Skeletal muscle satellite cell (primary cell): Measurements from ENCODE around the gene NFIX.

Source experiments
- H3K27me3 ChIP-seq: 2 replicates; pipeline ENCODE4 v1.7.0; 2013; ENCODE audit warnings: low read length; ENCODE audit not compliant: control insufficient read depth, insufficient read depth
- H3K36me3 ChIP-seq: 2 replicates; pipeline ENCODE4 v1.7.0; 2013; ENCODE audit warnings: mild to moderate bottlenecking, control low read depth, low read length; ENCODE audit not compliant: insufficient read depth
- H3K4me1 ChIP-seq: 2 replicates; pipeline ENCODE4 v1.7.0; 2013; ENCODE audit warnings: low read length; ENCODE audit not compliant: control insufficient read depth, insufficient read depth
- H3K4me2 ChIP-seq: 2 replicates; pipeline ENCODE4 v1.7.0; 2013; ENCODE audit warnings: mild to moderate bottlenecking, low read length
- H3K4me3 ChIP-seq: 2 replicates; pipeline ENCODE4 v1.7.0; 2013; ENCODE audit warnings: low read length
- H3K9ac ChIP-seq: 2 replicates; pipeline ENCODE4 v1.7.0; 2013; ENCODE audit warnings: mild to moderate bottlenecking, low read depth, low read length, moderate library complexity
- H3K9me3 ChIP-seq: replicated peaks from 2 replicates; pipeline ENCODE4 v1.7.0; 2013; ENCODE audit warnings: mild to moderate bottlenecking, control low read depth, low read length

NFIX gene

GRCh38 chr19:13022111-13022858 lies 27.0 kb downstream of the NFIX start:
- Histone ChIP-seq H3K4me3 (peak overlapping the region; percentile 75), H3K36me3 (peaks cover 4% of the 10 kb centered on the region), H3K9ac (peak overlapping the region; percentile 85)

GRCh38 chr19:13022859-13023636 lies 27.8 kb downstream of the NFIX start:
- Histone ChIP-seq H3K4me3 (peak overlapping the region; percentile 75), H3K36me3 (peaks cover 9% of the 10 kb centered on the region), H3K4me2 (peak overlapping the region; percentile 98), H3K9me3 (no peaks in the 10 kb centered on the region), H3K9ac (peak overlapping the region; percentile 85), H3K4me1 (peaks cover 83% of the 10 kb centered on the region), H3K27me3 (no peaks in the 10 kb centered on the region)

More at GRCh38 chr19:13022111-13022858, 27.0 kb downstream of the NFIX start:
- Histone ChIP-seq H3K9me3 (no peaks in the 10 kb centered on the region), H3K4me2 (peak overlapping the region; percentile 98), H3K4me1 (peaks cover 83% of the 10 kb centered on the region), H3K27me3 (no peaks in the 10 kb centered on the region)

GRCh38 chr19:13023656-13024055 lies 28.4 kb downstream of the NFIX start:
- H3K9me3 ChIP-seq = no peaks in the 10 kb centered on the region
- peak overlapping the region; percentile 85 for H3K9ac ChIP-seq
- peak overlapping the region; percentile 98 for H3K4me2 ChIP-seq
- H3K4me1 ChIP-seq = peaks cover 83% of the 10 kb centered on the region
- no peaks in the 10 kb centered on the region for H3K27me3 ChIP-seq
- peaks cover 15% of the 10 kb centered on the region for H3K36me3 ChIP-seq
- peak overlapping the region; percentile 75 for H3K4me3 ChIP-seq

- Histone ChIP-seq H3K36me3 (peaks cover 19% of the 10 kb centered on the region), H3K4me3 (peak overlapping the region; percentile 75), H3K4me2 (peak overlapping the region; percentile 98), H3K9me3 (no peaks in the 10 kb centered on the region), H3K9ac (peak overlapping the region; percentile 85), H3K4me1 (peaks cover 83% of the 10 kb centered on the region), H3K27me3 (no peaks in the 10 kb centered on the region)
These were observed 29.1 kb downstream of the NFIX start for GRCh38 chr19:13024126-13024950.

- Histone ChIP-seq H3K36me3 (peaks cover 20% of the 10 kb centered on the region), H3K4me2 (peak overlapping the region; percentile 98), H3K9me3 (no peaks in the 10 kb centered on the region), H3K9ac (peak overlapping the region; percentile 85), H3K4me1 (peaks cover 83% of the 10 kb centered on the region), H3K27me3 (no peaks in the 10 kb centered on the region), H3K4me3 (peak overlapping the region; percentile 75)
These were observed 29.8 kb downstream of the NFIX start for GRCh38 chr19:13024951-13025697.

GRCh38 chr19:13025819-13026456 lies 30.7 kb downstream of the NFIX start:
- Histone ChIP-seq H3K9ac (peak overlapping the region; percentile 85), H3K36me3 (peaks cover 28% of the 10 kb centered on the region), H3K4me1 (peaks cover 84% of the 10 kb centered on the region), H3K4me2 (peak overlapping the region; percentile 98), H3K9me3 (no peaks in the 10 kb centered on the region), H3K4me3 (peak overlapping the region; percentile 75), H3K27me3 (no peaks in the 10 kb centered on the region)

- H3K27me3 ChIP-seq = no peaks in the 10 kb centered on the region
- peak overlapping the region; percentile 75 for H3K4me3 ChIP-seq
- H3K9me3 ChIP-seq = no peaks in the 10 kb centered on the region
- H3K9ac ChIP-seq = peak overlapping the region; percentile 85
- peaks cover 31% of the 10 kb centered on the region for H3K36me3 ChIP-seq
- peak overlapping the region; percentile 98 for H3K4me2 ChIP-seq
- peaks cover 84% of the 10 kb centered on the region for H3K4me1 ChIP-seq
These were observed 31.4 kb downstream of the NFIX start for GRCh38 chr19:13026462-13027370.

GRCh38 chr19:13027557-13027956 lies 32.3 kb downstream of the NFIX start:
- H3K4me1 ChIP-seq = peaks cover 84% of the 10 kb centered on the region

GRCh38 chr19:13028027-13028426 lies 32.8 kb downstream of the NFIX start:
- H3K4me3 ChIP-seq = peak overlapping the region; percentile 75
- peak overlapping the region; percentile 98 for H3K4me2 ChIP-seq
- peak overlapping the region; percentile 85 for H3K9ac ChIP-seq
- no peaks in the 10 kb centered on the region for H3K27me3 ChIP-seq
- H3K36me3 ChIP-seq = peaks cover 35% of the 10 kb centered on the region
- H3K9me3 ChIP-seq = no peaks in the 10 kb centered on the region
- peaks cover 88% of the 10 kb centered on the region for H3K4me1 ChIP-seq

More at GRCh38 chr19:13027557-13027956, 32.3 kb downstream of the NFIX start:
- peak overlapping the region; percentile 75 for H3K4me3 ChIP-seq
- peak overlapping the region; percentile 85 for H3K9ac ChIP-seq
- no peaks in the 10 kb centered on the region for H3K27me3 ChIP-seq
- peaks cover 32% of the 10 kb centered on the region for H3K36me3 ChIP-seq
- H3K9me3 ChIP-seq = no peaks in the 10 kb centered on the region
- peak overlapping the region; percentile 98 for H3K4me2 ChIP-seq
